ENCODE results near the gene TMED8.
"Not testable (repeated sequence)": the region's sequence is repeated elsewhere in the genome, so short reads cannot be mapped to it uniquely, and the experiment has no call there.

Gene TMED8

GRCh38 chr14:77322951-77323350, 53.9 kb downstream of the TMED8 start:
- no peak for TF ChIP-seq CTCF (IDR thresholded peaks at IDR 0.05)
- peak; percentile 38 for DNase-seq (ENCODE audit: low spot score)
- no peak overlapping the region for H3K4me3 ChIP-seq
- no peak overlapping the region for H3K27ac ChIP-seq

GRCh38 chr14:77322250-77322902, 54.5 kb downstream of the TMED8 start:
- peak overlapping the region; percentile 89 for H3K4me3 ChIP-seq
- peak; percentile 53 for DNase-seq (ENCODE audit: low spot score)
- TF ChIP-seq CTCF (IDR thresholded peaks at IDR 0.05) = no peak
- H3K27ac ChIP-seq = peak overlapping the region; percentile 91 to 98

GRCh38 chr14:77320238-77320935, 56.5 kb downstream of the TMED8 start, which contains the start of gene POMT2:
TSS of gene POMT2 (minus strand) at chr14:77320883. CDS start at chr14:77320681, 202 bp downstream.
- Histone ChIP-seq H3K27ac (peak within 1 kb of the TSS; percentile 91 to 98), H3K4me3 (peak within 1 kb of the TSS; percentile 89)
- DNase-seq (ENCODE audit: low spot score) = peak; percentile 96
- TF ChIP-seq CTCF (IDR thresholded peaks at IDR 0.05) = peak; percentile 29

- no peak overlapping the region for H3K27ac ChIP-seq
- TF ChIP-seq CTCF (IDR thresholded peaks at IDR 0.05) = no peak
- DNase-seq (ENCODE audit: low spot score) = no peak
- peak overlapping the region; percentile 89 for H3K4me3 ChIP-seq
Measured at GRCh38 chr14:77319422-77319821, 57.5 kb downstream of the TMED8 start.

GRCh38 chr14:77318756-77319155, 58.1 kb downstream of the TMED8 start:
- H3K27ac ChIP-seq; DNase-seq (ENCODE audit: low spot score); H3K4me3 ChIP-seq: not testable (repeated sequence)

GRCh38 chr14:77318006-77318553, 58.8 kb downstream of the TMED8 start:
- TF ChIP-seq CTCF (IDR thresholded peaks at IDR 0.05) = no peak
- no peak for DNase-seq (ENCODE audit: low spot score)
- no peak overlapping the region for H3K4me3 ChIP-seq
- H3K27ac ChIP-seq = no peak overlapping the region

GRCh38 chr14:77316872-77317301, 60.0 kb downstream of the TMED8 start:
- H3K4me3 ChIP-seq = no peak overlapping the region
- no peak for TF ChIP-seq CTCF (IDR thresholded peaks at IDR 0.05)
- no peak for DNase-seq (ENCODE audit: low spot score)
- H3K27ac ChIP-seq = no peak overlapping the region

Data from coronary artery (tissue), 2 donors.